SK-N-SH (cell line): ENCODE data around the gene MAP3K4. TPM values are rescaled to one million over a fixed set of nuclear protein-coding genes. Genes with fewer than 3 reads are reported as not detected.
A peak's percentile ranks its signal among the peaks of the same experiment; 100 is the strongest.

Source experiments
- CTCF ChIA-PET: fragments of 300-600, 350-600 bp; formaldehyde crosslinking; extraction: SDS; loops from one replicate; lab custom pipeline; 2021; lab: Yijun Ruan, JAX
- POLR2A ChIA-PET: fragments of 350-600 bp; sonication (Branson Sonifier 250); formaldehyde crosslinking; extraction: SDS; loops from one replicate; lab custom pipeline; 2020; ENCODE audit warnings: antibody characterized with exemption, inconsistent platforms; lab: Yijun Ruan, JAX
- DNase-seq: peaks from one replicate; pipeline ENCODE4 v3.0.0; 2012
- H2AFZ ChIP-seq: fragments of 200-600 bp; sonication (generic); 2 replicates; pipeline ENCODE4 v1.8.1; 2016; ENCODE audit warnings: antibody characterized with exemption, mild to moderate bottlenecking, low read depth
- H3F3A ChIP-seq: fragments of 200-600 bp; sonication (generic); replicated peaks from 2 replicates; pipeline ENCODE3; 2016; ENCODE audit warnings: antibody characterized with exemption, mild to moderate bottlenecking; ENCODE audit not compliant: insufficient read depth
- H3K27ac ChIP-seq, 2 experiments: fragments of 200-500 bp in 1 of 2; fragments of 200-600 bp in 1 of 2; sonication (Bioruptor generic) in 1 of 2; sonication (generic), shearing (Covaris generic) in 1 of 2; 2 replicates each; pipeline versions ENCODE4 v1.5.1 to v1.6.1; 2014 to 2016; ENCODE audit warnings: low read depth in 2 of 2, inconsistent platforms in 1 of 2, low read length in 1 of 2, mild to moderate bottlenecking in 1 of 2, mixed read lengths in 1 of 2
- H3K27me3 ChIP-seq: fragments of 200-600 bp; sonication (generic), shearing (Covaris generic); 2 replicates; pipeline ENCODE4 v1.6.1; 2016; ENCODE audit warnings: mixed run types; ENCODE audit not compliant: insufficient read depth
- H3K36me3 ChIP-seq, 2 experiments: fragments of 200-500 bp in 1 of 2; fragments of 200-600 bp in 1 of 2; sonication (Bioruptor generic) in 1 of 2; sonication (generic) in 1 of 2; replicated peaks in 1 of 2; 2 replicates each; pipeline versions ENCODE3 to v1.5.1; 2014 to 2016; ENCODE audit warnings: low read length in 1 of 2, mild to moderate bottlenecking in 1 of 2; ENCODE audit not compliant: insufficient read depth in 2 of 2, control insufficient read depth in 1 of 2
- H3K4me1 ChIP-seq, 2 experiments: fragments of 200-500 bp in 1 of 2; fragments of 200-600 bp in 1 of 2; sonication (Bioruptor generic) in 1 of 2; sonication (generic), shearing (Covaris generic) in 1 of 2; 2 replicates each; pipeline versions ENCODE4 v1.5.1 to v1.6.1; 2014 to 2016; ENCODE audit warnings: low read depth in 1 of 2, low read length in 1 of 2, mixed run types in 1 of 2; ENCODE audit not compliant: insufficient read depth in 2 of 2, control insufficient read depth in 1 of 2
- H3K4me2 ChIP-seq: fragments of 200-600 bp; sonication (generic), shearing (Covaris generic); 2 replicates; pipeline ENCODE4 v1.6.1; 2017; ENCODE audit warnings: mixed run types
- H3K4me3 ChIP-seq, 2 experiments: fragments of 200-500 bp in 1 of 2; fragments of 200-600 bp in 1 of 2; sonication (Bioruptor generic) in 1 of 2; sonication (generic), shearing (Covaris generic) in 1 of 2; 2 replicates each; pipeline versions ENCODE4 v1.5.1 to v1.8.1; 2014 to 2016; ENCODE audit warnings: low read depth in 2 of 2, inconsistent platforms in 1 of 2, low read length in 1 of 2, mild to moderate bottlenecking in 1 of 2, mixed read lengths in 1 of 2, moderate library complexity in 1 of 2
- H3K79me2 ChIP-seq: fragments of 200-600 bp; sonication (generic); 2 replicates; pipeline ENCODE4 v1.8.1; 2017; ENCODE audit warnings: mild to moderate bottlenecking; ENCODE audit not compliant: insufficient read depth
- H3K9ac ChIP-seq: fragments of 200-600 bp; sonication (generic); 2 replicates; pipeline ENCODE4 v1.6.1; 2017; ENCODE audit warnings: mixed run types
- H3K9me2 ChIP-seq: fragments of 200-600 bp; sonication (generic); 2 replicates; pipeline ENCODE4 v1.6.1; 2017; ENCODE audit warnings: mixed run types
- H3K9me3 ChIP-seq: fragments of 200-600 bp; sonication (generic); 2 replicates; pipeline ENCODE4 v1.6.1; 2017; ENCODE audit warnings: mixed run types, mild to moderate bottlenecking, moderate library complexity
- H4K20me1 ChIP-seq: fragments of 200-600 bp; sonication (generic); 2 replicates; pipeline ENCODE4 v1.6.1; 2017; ENCODE audit warnings: mild to moderate bottlenecking, mixed run types; ENCODE audit not compliant: insufficient read depth
- CHD2 ChIP-seq: fragments of 150-350 bp; IDR thresholded peaks from 2 replicates; pipeline ENCODE4 v1.6.1; 2018; ENCODE audit warnings: low read length; ENCODE audit not compliant: partially characterized antibody
- ELF1 ChIP-seq: IDR thresholded peaks from 2 replicates; pipeline ENCODE4 v1.4.0; 2012
- EZH2phosphoT487 ChIP-seq: fragments of 200-600 bp; sonication (generic); IDR thresholded peaks from 2 replicates; pipeline ENCODE4 v1.6.1; 2017; ENCODE audit warnings: low read depth, mixed run types, mild to moderate bottlenecking, antibody characterized with exemption, moderate library complexity, borderline replicate concordance
- FOSL2 ChIP-seq: IDR thresholded peaks from 2 replicates; pipeline ENCODE4 v1.4.0; 2012; ENCODE audit warnings: low read depth, mild to moderate bottlenecking, moderate library complexity, borderline replicate concordance
- FOXM1 ChIP-seq: IDR thresholded peaks from 2 replicates; pipeline ENCODE4 v1.4.0; 2012; ENCODE audit warnings: low read depth, mild to moderate bottlenecking
- IRF3 ChIP-seq: fragments of 150-350 bp; IDR thresholded peaks from 2 replicates; pipeline ENCODE4 v1.6.1; 2016; ENCODE audit warnings: mild to moderate bottlenecking, low read depth, low read length
- MAX ChIP-seq: IDR thresholded peaks from 2 replicates; pipeline ENCODE4 v1.4.0; 2012; ENCODE audit warnings: low read depth
- MXI1 ChIP-seq: IDR thresholded peaks from 2 replicates; pipeline ENCODE4 v1.6.1; 2012; ENCODE audit warnings: mild to moderate bottlenecking, low read depth, low read length, improper control_type of control experiment
- NFIC ChIP-seq: IDR thresholded peaks from 2 replicates; pipeline ENCODE4 v1.4.0; 2012; ENCODE audit warnings: borderline replicate concordance
- PBX3 ChIP-seq: IDR thresholded peaks from 2 replicates; pipeline ENCODE4; 2012
- POLR2AphosphoS5 ChIP-seq: IDR thresholded peaks from 2 replicates; pipeline ENCODE4 v1.6.1; 2012; ENCODE audit warnings: low read depth, low read length
- RAD21 ChIP-seq: IDR thresholded peaks from 2 replicates; pipeline ENCODE4 v1.6.1; 2012; ENCODE audit warnings: mild to moderate bottlenecking, low read length
- RCOR1 ChIP-seq: fragments of 150-350 bp; IDR thresholded peaks from 2 replicates; pipeline ENCODE4 v1.6.1; 2017; ENCODE audit warnings: antibody characterized with exemption, low read length
- RXRA ChIP-seq: IDR thresholded peaks from 2 replicates; pipeline ENCODE4 v1.4.0; 2012; ENCODE audit warnings: low read depth, mild to moderate bottlenecking, borderline replicate concordance
- SIN3A ChIP-seq: IDR thresholded peaks from 2 replicates; pipeline ENCODE4 v1.6.1; 2012; ENCODE audit warnings: low read depth, mild to moderate bottlenecking, low read length, moderate library complexity, borderline replicate concordance
- SMC3 ChIP-seq: IDR thresholded peaks from 2 replicates; pipeline ENCODE4 v1.6.1; 2012; ENCODE audit warnings: low read depth, low read length, improper control_type of control experiment
- YY1 ChIP-seq: IDR thresholded peaks from 2 replicates; pipeline ENCODE4 v1.4.0; 2012; ENCODE audit warnings: low read depth, mild to moderate bottlenecking
- ZBTB33 ChIP-seq: IDR thresholded peaks from 2 replicates; pipeline ENCODE4 v1.4.0; 2012; ENCODE audit warnings: low read depth, borderline replicate concordance
- WGBS: methylation state at CpG from one replicate; pipeline ENCODE4 v1.1.6; 2017; ENCODE audit warnings: low lambda C conversion rate; 5-methylcytosine and 5-hydroxymethylcytosine counted together
- polyA plus RNA-seq, 3 experiments: library from polyadenylated mRNA; depleted of rRNA; stranded (reverse); fragments of >200 nt; gene quantifications; 2 replicates each; pipeline ENCODE4 v1.2.3, GENCODE V29; 2012

Gene MAP3K4
- polyA plus RNA-seq, 1 of the 3 experiments (the other 2 are of a cell fraction), result 6.8 TPM

- TF ChIP-seq IRF3, result no peak
- no peak for TF ChIP-seq PBX3
- TF ChIP-seq ZBTB33, result no peak
- 0 out of 2 replicates have a peak, but pooled peaks have one; percentile 34 for TF ChIP-seq MXI1
- TF ChIP-seq RCOR1, result 0 out of 2 replicates have a peak, but pooled peaks have one; percentile 22
- TF ChIP-seq ELF1, result no peak
- TF ChIP-seq CHD2, result peak; percentile 51
- no peak for TF ChIP-seq MAX
- no peak for TF ChIP-seq NFIC
- TF ChIP-seq FOXM1, result no peak
Observed at GRCh38 chr6:161048641-161049040, 57.1 kb downstream of the MAP3K4 start (continued).

- H3K27ac ChIP-seq, result no peak overlapping the region
- H3F3A ChIP-seq, result no peaks in the 10 kb centered on the region
- no peaks in the 10 kb centered on the region for H3K9me3 ChIP-seq
- no peak overlapping the region for H2AFZ ChIP-seq
- POLR2A ChIA-PET, result no interaction called here
- H3K79me2 ChIP-seq, result peaks cover 10% of the 10 kb centered on the region; the same call in 1 of the 2 replicates
- DNase-seq, result no peak
- 95% methylated on average over 7 of the region's 7 CpGs for WGBS
- no peak overlapping the region for H3K4me3 ChIP-seq
- no peaks in the 10 kb centered on the region for H3K27me3 ChIP-seq
- no peak for TF ChIP-seq RXRA
- no peak for TF ChIP-seq ELF1
- no peak for TF ChIP-seq FOSL2
- TF ChIP-seq POLR2AphosphoS5, result no peak
- no peak for TF ChIP-seq SIN3A
- TF ChIP-seq EZH2phosphoT487, result no peak
- no peak for TF ChIP-seq RAD21
- no peak for TF ChIP-seq YY1
- TF ChIP-seq MXI1, result no peak
- TF ChIP-seq SMC3, result no peak
- 0 out of 2 replicates have a peak, but pooled peaks cover 3% of the 10 kb centered on the region for H4K20me1 ChIP-seq
- H3K4me1 ChIP-seq, result peaks cover 0 to 12% of the 10 kb centered on the region in 2 experiments; a peak in 3 of 4 replicates
- no peak overlapping the region for H3K9ac ChIP-seq
- CTCF ChIA-PET, result interaction anchor here (0.7 to 1.2 kb wide), 2 partner anchors 17 to 1665 kb away, joined by 3 to 4 read pairs; no protein-coding TSS in a partner anchor
- peaks cover 4 to 21% of the 10 kb centered on the region in 2 experiments for H3K36me3 ChIP-seq
- no peaks in the 10 kb centered on the region for H3K9me2 ChIP-seq
- H3K4me2 ChIP-seq, result no peak overlapping the region
Observed at GRCh38 chr6:161050134-161050765, 58.7 kb downstream of the MAP3K4 start.
